ENCODE data around the gene ARHGEF37. TPM values are rescaled to one million over a fixed set of nuclear protein-coding genes. Genes with fewer than 3 reads are reported as not detected.

ARHGEF37 gene
- total and polyA plus RNA-seq, 2 of the 8 experiments (the other 6 are each of a cell fraction or from before 2014, with no cell fraction given) = 0.21 to 0.48 TPM

DNA sequence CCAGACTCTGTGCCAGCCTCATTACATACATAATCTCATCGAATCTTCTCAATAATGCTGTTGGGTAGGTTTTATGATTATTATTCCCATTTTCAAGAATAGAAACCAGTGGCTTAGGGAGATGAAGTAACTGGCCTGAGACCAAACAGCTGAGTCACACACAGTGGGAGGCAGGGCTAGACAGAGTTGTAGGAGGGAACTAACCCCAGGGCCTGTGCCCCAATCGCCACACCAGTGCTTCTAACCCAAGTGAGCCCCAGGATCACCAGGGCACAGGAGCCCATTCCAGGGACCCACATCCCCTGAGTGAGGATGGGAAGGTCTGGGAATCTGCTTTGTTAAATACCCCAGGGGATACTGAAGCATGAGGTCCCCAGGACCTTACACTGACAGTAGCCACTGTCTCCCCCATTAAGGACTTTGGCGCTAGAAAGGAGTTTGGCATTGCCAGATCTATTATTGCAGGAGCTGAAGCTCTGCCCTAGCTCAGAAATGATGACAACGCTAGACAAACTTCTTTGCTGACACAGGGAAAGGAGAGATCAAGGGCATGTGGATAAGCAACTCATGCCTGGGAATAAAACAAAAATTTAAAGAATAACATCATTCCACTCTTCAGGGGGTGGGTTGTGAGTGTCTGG is 85.0 kb downstream of the ARHGEF37 start:
- Histone ChIP-seq H3K27ac (ENCODE audit: low read depth, low read length) (no peak overlapping the region), H2BK120ac (replicated peaks; ENCODE audit: low read depth, low read length) (no peak overlapping the region), H2AK5ac (ENCODE audit: low read depth, low read length) (no peak overlapping the region), H3K4me2 (ENCODE audit: insufficient read depth in 1 of 2, low read depth in 2 of 2, low read length in 2 of 2) (no peak overlapping the region), H3K14ac (ENCODE audit: insufficient read length) (no peak overlapping the region), H2AFZ (ENCODE audit: low read length) (no peak overlapping the region), H3K4me3 (ENCODE audit: extremely low read depth in 1 of 4, insufficient read depth in 2 of 4, low read depth in 3 of 4, low read length in 4 of 4) (no peak overlapping the region), H3K56ac (replicated peaks; ENCODE audit: insufficient read length, low read depth, low read length) (no peak overlapping the region), H3K27me3 (replicated peaks in 1 of 4; ENCODE audit: control insufficient read depth in 3 of 4, extremely low read depth in 1 of 4, insufficient read depth in 3 of 4, low read length in 3 of 4) (no peaks in the 10 kb centered on the region), H2BK12ac (ENCODE audit: low read depth, low read length) (no peak overlapping the region), H3K9ac (replicated peaks in 1 of 4; ENCODE audit: extremely low read depth in 1 of 4, low read depth in 3 of 4, low read length in 3 of 4) (no peak overlapping the region), H2BK20ac (ENCODE audit: low read length) (no peak overlapping the region), H3K79me2 (ENCODE audit: control insufficient read depth in 1 of 2, insufficient read depth in 2 of 2, low read length in 2 of 2) (no peaks in the 10 kb centered on the region), H3K23ac (ENCODE audit: insufficient read length) (no peak overlapping the region), H4K5ac (ENCODE audit: insufficient read length, low read depth, low read length) (no peak overlapping the region), H3K79me1 (ENCODE audit: low read depth, low read length) (no peaks in the 10 kb centered on the region), H4K20me1 (replicated peaks in 1 of 2; ENCODE audit: control insufficient read depth in 1 of 2, insufficient read depth in 2 of 2, low read length in 2 of 2) (no peaks in the 10 kb centered on the region), H3K23me2 (ENCODE audit: low read depth, low read length) (no peaks in the 10 kb centered on the region), H2BK5ac (ENCODE audit: low read depth, low read length) (no peak overlapping the region), H2BK15ac (ENCODE audit: low read length) (no peak overlapping the region), H4K91ac (replicated peaks; ENCODE audit: insufficient read length, low read length) (no peak overlapping the region), H3K4ac (replicated peaks; ENCODE audit: insufficient read length, low read depth, low read length) (no peak overlapping the region), H4K8ac (ENCODE audit: extremely low read depth, insufficient read depth, low read length) (no peak overlapping the region), H3K9me3 (ENCODE audit: insufficient read depth in 2 of 2, low read depth in 1 of 2, low read length in 1 of 2) (peaks cover 1 to 2% of the 10 kb centered on the region in 2 experiments; a peak in 3 of 4 replicates), H3K36me3 (ENCODE audit: control insufficient read depth in 2 of 4, insufficient read depth in 4 of 4, low read length in 3 of 4) (no peaks in the 10 kb centered on the region), H3K4me1 (replicated peaks in 1 of 4; ENCODE audit: control insufficient read depth in 3 of 4, insufficient read depth in 4 of 4, low read length in 3 of 4) (no peaks in the 10 kb centered on the region), H3K18ac (ENCODE audit: extremely low read depth, low read length) (no peak overlapping the region)
- CTCF ChIA-PET (ENCODE audit: partially characterized antibody) = interaction anchor here (0.6 to 8.1 kb wide), 42 partner anchors 10 to 296 kb away, joined by 3 to 59 read pairs (median 5); partner anchors contain the start of gene PPARGC1B
- no peak for TF ChIP-seq CREB1 (IDR thresholded peaks at IDR 0.05)
- TF ChIP-seq ZNF274 (IDR thresholded peaks at IDR 0.05; ENCODE audit: borderline replicate concordance, extremely low read depth, low read length) = no peak
- POLR2A ChIA-PET (ENCODE audit: partially characterized antibody) = interaction anchor here (0.6 kb wide), 1 partner anchor 49 kb away, joined by 3 read pairs; no protein-coding TSS in a partner anchor
- FAIRE-seq (no peak), DNase-seq (ENCODE audit: low read depth in 1 of 2, low spot score in 2 of 2) (no peak)
- WGBS, 2 experiments (ENCODE audit: extremely low coverage in 1 of 2, insufficient coverage in 1 of 2, insufficient read length in 1 of 2, insufficient replicate concordance in 2 of 2, low coverage in 1 of 2, low lambda C conversion rate in 2 of 2, missing lambda C conversion rate in 1 of 2) = 84% methylated on average over 4 of the region's 4 CpGs; no CpG with 5 or more reads in 1 of the 2 experiments
